Fibroblast of peridontal ligament (primary cell): ENCODE measurements around the gene CEP70.

Experiments
- DNase-seq: peaks from one replicate; pipeline ENCODE4 v3.0.0-alpha.2; 2010; ENCODE audit errors: extremely low read depth

Gene CEP70

GRCh38 chr3:138451595-138452162 is 142.4 kb downstream of the CEP70 start:
- no peak for DNase-seq

- no peak for DNase-seq
These were observed 143.2 kb downstream of the CEP70 start for GRCh38 chr3:138450704-138451424.

GRCh38 chr3:138450181-138450580 is 143.9 kb downstream of the CEP70 start:
- DNase-seq: no peak

GRCh38 chr3:138449490-138449889 is 144.6 kb downstream of the CEP70 start:
- DNase-seq: no peak

- no peak for DNase-seq
These were observed 145.4 kb downstream of the CEP70 start for GRCh38 chr3:138448631-138449030.

- no peak for DNase-seq
These were observed 148.4 kb downstream of the CEP70 start for GRCh38 chr3:138445654-138446053.

GRCh38 chr3:138445236-138445635 is 148.8 kb downstream of the CEP70 start:
- no peak for DNase-seq
